Measurements from ENCODE around the gene RAD52.

Gene RAD52

DNA sequence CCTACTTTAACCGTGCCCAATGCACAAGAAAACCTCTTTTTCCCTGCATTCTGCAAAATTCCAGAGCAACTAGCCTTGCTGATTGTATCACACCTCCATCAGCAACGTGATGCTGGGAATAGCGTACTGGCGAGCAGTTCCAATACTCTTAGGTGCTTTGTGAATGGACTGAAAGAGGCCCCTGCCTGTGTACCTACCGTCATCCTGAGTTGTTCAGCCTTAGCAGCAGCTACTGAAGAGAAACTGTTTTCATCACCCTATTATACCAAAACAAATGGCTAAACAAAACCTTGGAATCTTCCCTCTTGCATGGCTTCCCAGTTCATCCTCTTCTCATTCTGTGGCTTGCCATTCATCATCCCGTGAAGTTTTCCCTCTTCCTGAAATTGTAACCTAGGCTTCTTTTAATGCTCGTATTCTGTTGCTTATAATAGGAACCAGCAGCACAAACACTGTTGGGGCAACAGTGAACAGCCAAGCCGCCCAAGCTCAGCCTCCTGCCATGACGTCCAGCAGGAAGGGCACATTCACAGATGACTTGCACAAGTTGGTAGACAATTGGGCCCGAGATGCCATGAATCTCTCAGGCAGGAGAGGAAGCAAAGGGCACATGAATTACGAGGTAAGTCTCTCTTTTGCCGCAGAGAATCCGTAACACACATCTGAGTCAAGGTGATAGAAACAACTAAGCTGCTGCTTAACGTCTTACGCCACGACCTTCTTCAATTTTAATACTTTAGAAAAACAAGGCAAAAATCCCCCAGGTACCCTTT is 41.9 kb downstream of the RAD52 start:
- DNase-seq: no peak
- no peaks in the 10 kb centered on the region for H3K9me2 ChIP-seq (replicated peaks; ENCODE audit: insufficient read depth, low read length)
- H2AFZ ChIP-seq (ENCODE audit: low read length): no peak overlapping the region
- H3K27me3 ChIP-seq (replicated peaks; ENCODE audit: insufficient read depth, low read length): no peaks in the 10 kb centered on the region
- no peak overlapping the region for H3K27ac ChIP-seq (ENCODE audit: low read length)
- H4K20me1 ChIP-seq (ENCODE audit: insufficient read depth, low read length): no peaks in the 10 kb centered on the region
- H3K36me3 ChIP-seq (replicated peaks; ENCODE audit: insufficient read depth, low read length): 0 out of 2 replicates have a peak, but pooled peaks cover 2% of the 10 kb centered on the region
- no peaks in the 10 kb centered on the region for H3K79me2 ChIP-seq (ENCODE audit: low read length)
- H3K4me3 ChIP-seq (ENCODE audit: low read length): no peak overlapping the region
- no peaks in the 10 kb centered on the region for H3F3A ChIP-seq (ENCODE audit: insufficient read depth, low read length)
- H3K9me3 ChIP-seq (replicated peaks; ENCODE audit: insufficient read depth, low read length): no peaks in the 10 kb centered on the region
- H3K9ac ChIP-seq (ENCODE audit: low read length): no peak overlapping the region
- H3K4me2 ChIP-seq (ENCODE audit: low read depth, low read length): no peak overlapping the region
- no peaks in the 10 kb centered on the region for H3K4me1 ChIP-seq (ENCODE audit: low read length)
- TF ChIP-seq EZH2 (optimal IDR thresholded peaks at IDR 0.05; ENCODE audit: low read depth, low read length): no peak
- TF ChIP-seq, protein P1, sequence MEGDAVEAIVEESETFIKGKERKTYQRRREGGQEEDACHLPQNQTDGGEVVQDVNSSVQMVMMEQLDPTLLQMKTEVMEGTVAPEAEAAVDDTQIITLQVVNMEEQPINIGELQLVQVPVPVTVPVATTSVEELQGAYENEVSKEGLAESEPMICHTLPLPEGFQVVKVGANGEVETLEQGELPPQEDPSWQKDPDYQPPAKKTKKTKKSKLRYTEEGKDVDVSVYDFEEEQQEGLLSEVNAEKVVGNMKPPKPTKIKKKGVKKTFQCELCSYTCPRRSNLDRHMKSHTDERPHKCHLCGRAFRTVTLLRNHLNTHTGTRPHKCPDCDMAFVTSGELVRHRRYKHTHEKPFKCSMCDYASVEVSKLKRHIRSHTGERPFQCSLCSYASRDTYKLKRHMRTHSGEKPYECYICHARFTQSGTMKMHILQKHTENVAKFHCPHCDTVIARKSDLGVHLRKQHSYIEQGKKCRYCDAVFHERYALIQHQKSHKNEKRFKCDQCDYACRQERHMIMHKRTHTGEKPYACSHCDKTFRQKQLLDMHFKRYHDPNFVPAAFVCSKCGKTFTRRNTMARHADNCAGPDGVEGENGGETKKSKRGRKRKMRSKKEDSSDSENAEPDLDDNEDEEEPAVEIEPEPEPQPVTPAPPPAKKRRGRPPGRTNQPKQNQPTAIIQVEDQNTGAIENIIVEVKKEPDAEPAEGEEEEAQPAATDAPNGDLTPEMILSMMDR (IDR thresholded peaks at IDR 0.05; ENCODE audit: low read length): no peak

DNA sequence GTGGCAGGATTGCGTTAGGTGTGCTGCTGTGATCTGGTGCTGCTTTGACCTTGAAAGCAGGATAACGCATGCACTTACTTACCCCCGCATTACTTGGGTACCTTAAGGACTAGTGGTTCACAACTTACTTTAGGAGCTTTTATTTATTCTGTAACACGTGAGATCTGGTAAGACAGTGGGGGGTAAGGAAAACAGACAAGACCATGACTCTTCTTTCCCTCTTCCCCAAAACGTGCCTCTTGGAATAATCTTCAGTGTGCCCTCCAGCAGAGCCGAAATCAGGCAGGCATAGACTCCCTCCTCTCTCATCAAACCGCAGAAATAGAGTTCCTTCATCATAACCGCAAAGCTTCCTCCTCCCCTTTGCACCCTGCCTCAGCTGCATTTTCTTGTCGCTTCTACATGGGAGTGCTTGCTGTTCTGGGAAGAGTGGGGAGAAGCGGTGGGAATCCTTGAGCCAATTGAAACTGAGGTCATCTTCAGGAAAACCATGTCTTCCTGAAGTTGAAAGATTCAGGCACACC is 43.4 kb downstream of the RAD52 start:
- TF ChIP-seq, protein P1 (IDR thresholded peaks at IDR 0.05; ENCODE audit: low read length): no peak
- no peak for TF ChIP-seq EZH2phosphoT487 (IDR thresholded peaks at IDR 0.05; ENCODE audit: low read length)
- no peak for TF ChIP-seq EZH2 (optimal IDR thresholded peaks at IDR 0.05; ENCODE audit: low read depth, low read length)
- no peak overlapping the region for H3K4me3 ChIP-seq (ENCODE audit: low read length)
- H3K27ac ChIP-seq (ENCODE audit: low read length): no peak overlapping the region
- no peaks in the 10 kb centered on the region for H4K20me1 ChIP-seq (ENCODE audit: insufficient read depth, low read length)
- H3K36me3 ChIP-seq (replicated peaks; ENCODE audit: insufficient read depth, low read length): 0 out of 2 replicates have a peak, but pooled peaks cover 2% of the 10 kb centered on the region
- no peaks in the 10 kb centered on the region for H3F3A ChIP-seq (ENCODE audit: insufficient read depth, low read length)
- H3K9ac ChIP-seq (ENCODE audit: low read length): no peak overlapping the region
- no peak overlapping the region for H3K4me2 ChIP-seq (ENCODE audit: low read depth, low read length)
- no peaks in the 10 kb centered on the region for H3K27me3 ChIP-seq (replicated peaks; ENCODE audit: insufficient read depth, low read length)
- H3K9me3 ChIP-seq (replicated peaks; ENCODE audit: insufficient read depth, low read length): no peaks in the 10 kb centered on the region
- H3K9me2 ChIP-seq (replicated peaks; ENCODE audit: insufficient read depth, low read length): no peaks in the 10 kb centered on the region
- DNase-seq: no peak
- H3K4me1 ChIP-seq (ENCODE audit: low read length): no peaks in the 10 kb centered on the region
- no peaks in the 10 kb centered on the region for H3K79me2 ChIP-seq (ENCODE audit: low read length)
- no peak overlapping the region for H2AFZ ChIP-seq (ENCODE audit: low read length)

DNA sequence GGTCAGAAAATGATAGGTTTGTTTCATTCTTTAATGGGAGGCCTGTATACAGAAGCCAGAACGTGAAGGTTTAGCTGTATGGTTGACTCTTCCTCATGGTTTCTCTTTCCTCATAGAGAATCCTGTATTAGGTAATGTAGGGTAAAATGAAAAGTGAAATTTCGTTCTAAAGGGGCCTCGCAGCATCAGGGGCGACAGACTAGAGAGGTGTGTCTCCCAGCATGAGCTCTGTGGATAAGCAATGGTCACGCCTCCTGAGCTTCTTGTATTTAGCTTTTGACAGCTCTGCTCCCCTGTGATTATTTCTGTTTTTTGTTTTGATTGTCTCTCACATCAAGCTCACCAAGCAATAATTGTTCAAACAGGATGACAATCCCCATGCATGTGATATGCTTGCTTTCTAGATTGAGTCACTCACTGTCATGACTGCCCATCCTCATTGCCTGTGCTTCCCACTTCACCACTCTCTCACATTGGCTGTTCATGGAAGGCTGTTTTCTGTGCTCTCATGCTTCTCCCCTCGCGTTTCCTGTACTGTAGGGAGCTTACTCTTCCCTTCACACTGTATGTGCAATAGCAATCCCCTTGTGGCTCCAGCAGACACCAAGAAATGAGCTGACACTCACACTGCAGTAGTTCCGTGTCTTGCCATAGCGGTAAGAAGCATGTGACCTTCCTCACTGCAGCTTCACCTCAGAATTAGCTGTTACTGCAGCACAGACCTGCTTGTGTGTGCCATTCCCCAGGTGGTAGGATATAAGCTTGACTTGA is 44.0 kb downstream of the RAD52 start:
- Histone ChIP-seq H3K9me2 (replicated peaks; ENCODE audit: insufficient read depth, low read length) (no peaks in the 10 kb centered on the region), H3K4me2 (ENCODE audit: low read depth, low read length) (no peak overlapping the region)

More for the DNA sequence above, 44.0 kb downstream of the RAD52 start:
- H3K4me3 ChIP-seq (ENCODE audit: low read length): no peak overlapping the region
- H4K20me1 ChIP-seq (ENCODE audit: insufficient read depth, low read length): no peaks in the 10 kb centered on the region
- H3K9me3 ChIP-seq (replicated peaks; ENCODE audit: insufficient read depth, low read length): no peaks in the 10 kb centered on the region
- no peaks in the 10 kb centered on the region for H3K4me1 ChIP-seq (ENCODE audit: low read length)
- DNase-seq: no peak
- 0 out of 2 replicates have a peak, but pooled peaks cover 2% of the 10 kb centered on the region for H3K36me3 ChIP-seq (replicated peaks; ENCODE audit: insufficient read depth, low read length)
- H3F3A ChIP-seq (ENCODE audit: insufficient read depth, low read length): no peaks in the 10 kb centered on the region
- H3K79me2 ChIP-seq (ENCODE audit: low read length): no peaks in the 10 kb centered on the region
- H3K27ac ChIP-seq (ENCODE audit: low read length): no peak overlapping the region
- no peak overlapping the region for H3K9ac ChIP-seq (ENCODE audit: low read length)
- TF ChIP-seq EZH2phosphoT487 (IDR thresholded peaks at IDR 0.05; ENCODE audit: low read length) (no peak), EZH2 (optimal IDR thresholded peaks at IDR 0.05; ENCODE audit: low read depth, low read length) (no peak)
- TF ChIP-seq, protein P1 (IDR thresholded peaks at IDR 0.05; ENCODE audit: low read length): no peak
- no peak overlapping the region for H2AFZ ChIP-seq (ENCODE audit: low read length)
- no peaks in the 10 kb centered on the region for H3K27me3 ChIP-seq (replicated peaks; ENCODE audit: insufficient read depth, low read length)
